ENCODE results near the gene MAFB. TPM values are rescaled to one million over a fixed set of nuclear protein-coding genes. Genes with fewer than 3 reads are reported as not detected.

Gene MAFB
- total and polyA plus RNA-seq, 10 donors, result 18.7 to 295 (median 180) TPM

- Histone ChIP-seq H3K9me3 (no peaks in the 10 kb centered on the region), H3K36me3 (no peaks in the 10 kb centered on the region), H3K27ac (no peak overlapping the region), H3K27me3 (replicated peaks in 1 of 7) (peaks cover 0 to 33% (median 0%) of the 10 kb centered on the region in 7 donors), H3K4me1 (peaks cover 0 to 5% (median 0%) of the 10 kb centered on the region in 6 donors), H3K4me3 (no peak overlapping the region)
- TF ChIP-seq POLR2A (IDR thresholded peaks at IDR 0.05), result no peak
- no peak for TF ChIP-seq POLR2AphosphoS5 (IDR thresholded peaks at IDR 0.05)
- no peak for TF ChIP-seq CTCF (IDR thresholded peaks at IDR 0.05 in 8 of 11, conservative IDR thresholded peaks at IDR 0.05 in 3 of 11)
- DNase-seq, result no peak
- 81 to 95% (median 88%) methylated on average over 3 of the region's 3 CpGs for WGBS, 5 donors
- intact Hi-C loops (cut with DNase I; ENCODE audit: low total_unique reads), result no loop called here
Measured at GRCh38 chr20:40715491-40715890, 26.5 kb upstream of the MAFB start.

DNA sequence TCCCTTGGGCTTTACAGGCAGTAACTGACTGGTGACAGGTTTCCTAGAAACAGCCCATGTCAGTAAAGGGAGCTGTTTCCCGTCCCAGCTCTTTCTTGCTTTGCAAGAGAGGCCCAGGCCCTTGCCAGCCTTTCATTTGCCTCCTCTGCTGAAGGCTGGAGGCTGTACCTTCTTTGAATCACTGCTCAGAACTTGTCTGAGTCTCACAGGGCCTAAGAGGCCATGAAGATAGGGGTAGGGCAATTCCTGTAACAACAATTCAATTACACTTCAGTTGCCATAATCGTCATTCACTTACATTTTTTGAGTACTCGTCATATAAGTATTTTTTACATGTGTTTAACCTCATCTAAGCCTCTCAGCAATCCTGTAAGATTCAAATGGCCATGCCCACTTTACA, 25.9 kb upstream of the MAFB start:
- 75 to 88% (median 87%) methylated on average over 3 of the region's 3 CpGs for WGBS, 5 donors
- Histone ChIP-seq H3K9me3 (no peaks in the 10 kb centered on the region), H3K4me1 (peaks cover 0 to 5% (median 0%) of the 10 kb centered on the region in 6 donors), H3K36me3 (no peaks in the 10 kb centered on the region), H3K27me3 (replicated peaks in 1 of 7) (peaks cover 0 to 35% (median 0%) of the 10 kb centered on the region in 7 donors), H3K27ac (no peak overlapping the region), H3K4me3 (no peak overlapping the region)
- TF ChIP-seq POLR2AphosphoS5 (IDR thresholded peaks at IDR 0.05) (no peak), POLR2A (IDR thresholded peaks at IDR 0.05) (no peak), CTCF (IDR thresholded peaks at IDR 0.05 in 8 of 11, conservative IDR thresholded peaks at IDR 0.05 in 3 of 11) (no peak)
- DNase-seq, result no peak
- intact Hi-C loops (cut with DNase I; ENCODE audit: low total_unique reads), result no loop called here

- Histone ChIP-seq H3K4me1 (no peaks in the 10 kb centered on the region), H3K27ac (no peak overlapping the region), H3K36me3 (no peaks in the 10 kb centered on the region), H3K4me3 (no peak overlapping the region), H3K27me3 (replicated peaks in 1 of 7) (peaks cover 0 to 35% (median 0%) of the 10 kb centered on the region in 7 donors), H3K9me3 (no peaks in the 10 kb centered on the region)
- DNase-seq, result no peak
- intact Hi-C loops (cut with DNase I; ENCODE audit: low total_unique reads), result no loop called here
- WGBS, 5 donors, result 78 to 90% (median 86%) methylated on average over 4 of the region's 4 CpGs
- no peak for TF ChIP-seq POLR2AphosphoS5 (IDR thresholded peaks at IDR 0.05)
Measured at GRCh38 chr20:40714109-40714508, 25.1 kb upstream of the MAFB start.

GRCh38 chr20:40713508-40713907, 24.5 kb upstream of the MAFB start:
- DNase-seq, result no peak
- TF ChIP-seq POLR2AphosphoS5 (IDR thresholded peaks at IDR 0.05) (no peak), POLR2A (IDR thresholded peaks at IDR 0.05) (no peak), CTCF (IDR thresholded peaks at IDR 0.05 in 8 of 11, conservative IDR thresholded peaks at IDR 0.05 in 3 of 11) (no peak)
- 59 to 84% (median 81%) methylated on average over 6 of the region's 6 CpGs for WGBS, 5 donors
- Histone ChIP-seq H3K27me3 (replicated peaks in 1 of 7) (peaks cover 0 to 35% (median 0%) of the 10 kb centered on the region in 7 donors), H3K4me1 (no peaks in the 10 kb centered on the region), H3K9me3 (no peaks in the 10 kb centered on the region), H3K36me3 (no peaks in the 10 kb centered on the region), H3K27ac (no peak overlapping the region), H3K4me3 (no peak overlapping the region)
- intact Hi-C loops (cut with DNase I; ENCODE audit: low total_unique reads), result no loop called here

GRCh38 chr20:40711079-40711478, 22.0 kb upstream of the MAFB start:
- Histone ChIP-seq H3K27ac (no peak overlapping the region), H3K27me3 (replicated peaks in 1 of 7) (peaks cover 0 to 27% (median 0%) of the 10 kb centered on the region in 7 donors), H3K4me3 (no peak overlapping the region), H3K4me1 (no peaks in the 10 kb centered on the region), H3K9me3 (no peaks in the 10 kb centered on the region), H3K36me3 (no peaks in the 10 kb centered on the region)
- WGBS, 5 donors, result 72 to 86% (median 78%) methylated on average over 13 of the region's 13 CpGs
- intact Hi-C loops (cut with DNase I; ENCODE audit: low total_unique reads), result no loop called here
- no peak for DNase-seq
- TF ChIP-seq POLR2AphosphoS5 (IDR thresholded peaks at IDR 0.05) (no peak), POLR2A (IDR thresholded peaks at IDR 0.05) (no peak), CTCF (IDR thresholded peaks at IDR 0.05 in 8 of 11, conservative IDR thresholded peaks at IDR 0.05 in 3 of 11) (no peak)
